DOHH2 (cell line): ENCODE data around the gene MYL5.
"Not testable (repeated sequence)": the region's sequence is repeated elsewhere in the genome, so short reads cannot be mapped to it uniquely, and the experiment has no call there.

ENCODE experiments used
- H3F3A ChIP-seq: fragments of 200-600 bp; sonication (generic), shearing (Covaris generic); 2 replicates; pipeline ENCODE4 v1.6.0; 2016; ENCODE audit warnings: antibody characterized with exemption, mild to moderate bottlenecking; ENCODE audit not compliant: control insufficient read depth, insufficient read depth
- H3K27ac ChIP-seq: fragments of 200-600 bp; sonication (generic); 2 replicates; pipeline ENCODE4 v1.5.1; 2014; ENCODE audit warnings: low read depth, mild to moderate bottlenecking, low read length, moderate library complexity
- H3K27me3 ChIP-seq: fragments of 200-600 bp; sonication (generic); 2 replicates; pipeline ENCODE4 v1.6.1; 2014; ENCODE audit warnings: mild to moderate bottlenecking, low read length, mixed read lengths; ENCODE audit not compliant: control insufficient read depth
- H3K36me3 ChIP-seq: fragments of 200-600 bp; sonication (generic); 2 replicates; pipeline ENCODE4 v1.6.1; 2014; ENCODE audit warnings: mild to moderate bottlenecking, low read length, moderate library complexity, mixed read lengths; ENCODE audit not compliant: control insufficient read depth
- H3K4me1 ChIP-seq: fragments of 200-600 bp; sonication (generic); 2 replicates; pipeline ENCODE4 v1.6.1; 2014; ENCODE audit warnings: mild to moderate bottlenecking, low read length, mixed read lengths; ENCODE audit not compliant: control insufficient read depth
- H3K4me2 ChIP-seq: fragments of 200-600 bp; sonication (generic); 2 replicates; pipeline ENCODE4 v1.6.0; 2014; ENCODE audit warnings: mild to moderate bottlenecking, low read length, moderate library complexity
- H3K4me3 ChIP-seq: fragments of 200-600 bp; sonication (generic); 2 replicates; pipeline ENCODE4 v1.5.1; 2014; ENCODE audit warnings: mild to moderate bottlenecking, low read length, mixed read lengths
- H3K79me2 ChIP-seq: fragments of 200-600 bp; sonication (generic); 2 replicates; pipeline ENCODE4 v1.6.1; 2014; ENCODE audit warnings: mild to moderate bottlenecking, low read length, mixed read lengths; ENCODE audit not compliant: control insufficient read depth
- H3K9me2 ChIP-seq: fragments of 200-600 bp; sonication (generic); replicated peaks from 2 replicates; pipeline ENCODE4 v1.6.1; 2014; ENCODE audit warnings: mild to moderate bottlenecking, low read length, mixed read lengths; ENCODE audit not compliant: control insufficient read depth
- H3K9me3 ChIP-seq: fragments of 200-600 bp; sonication (generic); 2 replicates; pipeline ENCODE4 v1.6.1; 2014; ENCODE audit warnings: antibody characterized with exemption, low read length, mixed read lengths; ENCODE audit not compliant: control insufficient read depth, insufficient read depth
- H4K20me1 ChIP-seq: fragments of 200-600 bp; sonication (generic); 2 replicates; pipeline ENCODE4 v1.6.0; 2014; ENCODE audit warnings: low read depth, mild to moderate bottlenecking, antibody characterized with exemption, low read length, moderate library complexity; ENCODE audit not compliant: control insufficient read depth, insufficient read depth
- EZH2phosphoT487 ChIP-seq: fragments of 200-600 bp; sonication (generic); IDR thresholded peaks from 2 replicates; pipeline ENCODE4 v1.6.1; 2017; ENCODE audit warnings: borderline replicate concordance, mild to moderate bottlenecking, antibody characterized with exemption, low read length, moderate library complexity, mixed read lengths
- TF ChIP-seq, protein P1 (sequence below): fragments of 200-600 bp; sonication (generic); IDR thresholded peaks from one replicate; pipeline ENCODE4 v1.5.1; 2014; ENCODE audit warnings: antibody characterized with exemption, mild to moderate bottlenecking, low read depth, low read length; ENCODE audit not compliant: poor library complexity, severe bottlenecking

MYL5 gene

DNA sequence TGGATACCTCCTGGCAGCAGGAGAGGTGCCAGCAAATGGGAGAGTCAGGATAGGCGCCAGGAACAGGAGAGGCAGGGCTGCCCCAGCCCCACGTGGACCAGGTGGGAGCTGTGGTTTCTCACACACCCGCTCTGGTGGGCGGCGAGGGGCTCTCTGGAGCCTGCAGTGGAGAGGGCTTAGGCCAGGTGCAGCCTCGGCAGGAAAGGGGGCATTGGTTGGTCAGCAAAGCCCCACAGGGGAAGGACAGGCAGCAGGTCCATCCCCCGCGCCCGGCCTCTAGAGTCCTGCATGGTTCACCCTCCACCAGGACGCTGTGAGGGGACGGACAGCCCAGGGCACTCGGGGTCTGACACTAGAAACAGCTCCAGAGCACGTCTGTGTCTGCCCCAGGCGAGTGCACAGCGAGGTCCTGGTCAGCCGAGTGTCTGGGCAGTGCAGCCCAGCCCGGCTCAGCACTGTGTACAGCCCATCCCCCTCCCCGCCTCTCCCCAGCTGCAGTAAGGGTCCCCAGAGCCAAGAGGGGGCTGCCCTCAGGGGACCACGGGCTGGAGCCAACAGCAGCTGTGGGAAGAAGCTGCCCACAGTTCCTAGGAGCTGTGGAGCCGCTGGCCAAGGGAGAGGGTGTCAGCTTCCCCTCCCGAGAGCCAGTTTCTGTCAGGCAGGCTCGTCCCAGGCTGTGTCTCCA lies 8.4 kb upstream of the MYL5 start:
- Histone ChIP-seq H3F3A (no peaks in the 10 kb centered on the region), H3K27ac (no peak overlapping the region), H4K20me1 (no peaks in the 10 kb centered on the region), H3K4me3 (no peak overlapping the region), H3K79me2 (no peaks in the 10 kb centered on the region), H3K4me1 (peaks cover 17% of the 10 kb centered on the region), H3K36me3 (peaks cover 5% of the 10 kb centered on the region), H3K27me3 (no peaks in the 10 kb centered on the region), H3K9me3 (no peaks in the 10 kb centered on the region), H3K9me2 (no peaks in the 10 kb centered on the region), H3K4me2 (no peak overlapping the region)
- TF ChIP-seq, protein P1, sequence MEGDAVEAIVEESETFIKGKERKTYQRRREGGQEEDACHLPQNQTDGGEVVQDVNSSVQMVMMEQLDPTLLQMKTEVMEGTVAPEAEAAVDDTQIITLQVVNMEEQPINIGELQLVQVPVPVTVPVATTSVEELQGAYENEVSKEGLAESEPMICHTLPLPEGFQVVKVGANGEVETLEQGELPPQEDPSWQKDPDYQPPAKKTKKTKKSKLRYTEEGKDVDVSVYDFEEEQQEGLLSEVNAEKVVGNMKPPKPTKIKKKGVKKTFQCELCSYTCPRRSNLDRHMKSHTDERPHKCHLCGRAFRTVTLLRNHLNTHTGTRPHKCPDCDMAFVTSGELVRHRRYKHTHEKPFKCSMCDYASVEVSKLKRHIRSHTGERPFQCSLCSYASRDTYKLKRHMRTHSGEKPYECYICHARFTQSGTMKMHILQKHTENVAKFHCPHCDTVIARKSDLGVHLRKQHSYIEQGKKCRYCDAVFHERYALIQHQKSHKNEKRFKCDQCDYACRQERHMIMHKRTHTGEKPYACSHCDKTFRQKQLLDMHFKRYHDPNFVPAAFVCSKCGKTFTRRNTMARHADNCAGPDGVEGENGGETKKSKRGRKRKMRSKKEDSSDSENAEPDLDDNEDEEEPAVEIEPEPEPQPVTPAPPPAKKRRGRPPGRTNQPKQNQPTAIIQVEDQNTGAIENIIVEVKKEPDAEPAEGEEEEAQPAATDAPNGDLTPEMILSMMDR, result no peak
- TF ChIP-seq EZH2phosphoT487, result no peak

DNA sequence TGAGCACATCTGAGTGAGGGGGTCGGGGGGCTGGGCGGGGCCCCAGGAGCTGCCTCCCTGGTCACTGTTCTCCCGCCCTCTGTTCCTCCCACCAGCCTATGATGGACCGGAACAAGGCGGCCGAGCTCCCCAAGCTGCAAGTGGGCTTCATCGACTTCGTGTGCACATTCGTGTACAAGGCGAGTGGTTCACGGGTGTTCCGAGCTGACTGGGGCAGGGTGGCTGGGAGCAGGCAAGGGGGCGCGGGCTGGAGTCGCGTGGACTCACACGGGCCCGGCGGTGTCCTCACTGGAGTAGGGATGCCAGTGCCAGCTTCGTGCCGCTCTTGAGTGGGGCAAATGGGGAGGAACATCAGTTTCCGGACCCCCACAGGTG lies 7.9 kb upstream of the MYL5 start:
- H3K27ac ChIP-seq, result no peak overlapping the region
- H3K36me3 ChIP-seq, result peaks cover 10% of the 10 kb centered on the region
- peaks cover 17% of the 10 kb centered on the region for H3K4me1 ChIP-seq
- H3K4me2 ChIP-seq, result no peak overlapping the region
- H3K27me3 ChIP-seq, result no peaks in the 10 kb centered on the region
- no peaks in the 10 kb centered on the region for H4K20me1 ChIP-seq
- no peaks in the 10 kb centered on the region for H3K9me3 ChIP-seq
- no peaks in the 10 kb centered on the region for H3K9me2 ChIP-seq
- no peaks in the 10 kb centered on the region for H3F3A ChIP-seq
- H3K79me2 ChIP-seq, result no peaks in the 10 kb centered on the region
- no peak for TF ChIP-seq EZH2phosphoT487
- H3K4me3 ChIP-seq, result no peak overlapping the region

DNA sequence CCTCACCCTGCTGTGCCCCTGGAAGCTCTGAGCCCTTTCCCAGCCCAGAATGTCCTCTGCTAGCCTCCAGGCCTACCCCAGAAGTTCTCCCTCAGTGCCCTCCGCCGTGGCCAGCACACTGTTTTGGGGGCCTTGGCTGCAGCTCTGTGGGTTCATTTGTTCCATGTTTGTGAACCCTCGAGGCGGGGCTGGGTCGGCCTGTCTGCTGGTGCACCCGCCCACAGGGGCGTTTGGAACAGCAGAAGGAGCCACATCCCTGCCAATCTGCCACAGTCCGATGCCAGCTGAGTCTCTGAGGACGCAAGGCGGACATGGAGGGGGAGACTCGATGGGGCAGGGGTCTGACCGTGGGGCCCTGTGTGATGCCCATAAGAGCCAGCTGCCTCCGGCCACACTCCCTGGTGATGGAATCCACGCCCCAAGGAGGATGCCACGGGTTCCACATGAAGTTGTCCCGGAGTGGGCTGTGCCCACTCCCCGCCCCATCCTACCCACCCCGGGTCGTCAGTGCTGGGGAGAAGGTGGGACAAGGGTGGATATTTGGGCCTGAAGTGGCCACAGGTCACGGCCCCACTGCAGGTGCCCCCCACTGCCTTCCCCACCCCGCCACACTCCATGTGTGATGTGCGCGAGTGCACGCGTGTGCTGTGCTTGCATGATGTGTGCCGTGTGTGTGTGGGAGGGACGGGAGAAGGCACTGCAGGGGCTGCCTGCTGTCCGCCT lies 7.4 kb upstream of the MYL5 start:
- Histone ChIP-seq H3K4me1 (peaks cover 17% of the 10 kb centered on the region), H3K9me3 (no peaks in the 10 kb centered on the region), H3K4me2 (no peak overlapping the region), H3K36me3 (peaks cover 16% of the 10 kb centered on the region), H3K27me3 (no peaks in the 10 kb centered on the region), H4K20me1 (no peaks in the 10 kb centered on the region), H3K27ac (no peak overlapping the region), H3K4me3 (no peak overlapping the region), H3K79me2 (no peaks in the 10 kb centered on the region), H3F3A (no peaks in the 10 kb centered on the region), H3K9me2 (no peaks in the 10 kb centered on the region)
- TF ChIP-seq, protein P1, result no peak
- TF ChIP-seq EZH2phosphoT487, result no peak

DNA sequence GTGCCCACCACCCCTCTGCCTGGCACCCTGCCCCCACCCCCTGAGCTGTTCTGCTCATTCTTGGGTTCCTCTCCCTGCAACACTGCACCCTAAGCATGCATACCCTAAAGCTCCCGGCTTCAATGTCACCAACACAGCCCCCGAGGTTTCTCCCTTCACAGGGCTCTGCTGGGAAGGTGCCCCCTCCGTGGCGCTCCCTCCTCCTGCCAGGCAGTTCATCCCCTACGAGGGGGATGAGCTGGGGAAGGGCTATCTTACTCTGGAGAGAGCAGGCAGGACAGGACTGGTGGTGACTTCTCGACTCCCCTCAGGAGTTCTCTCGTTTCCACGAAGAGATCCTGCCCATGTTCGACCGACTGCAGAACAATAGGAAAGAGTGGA lies 6.8 kb upstream of the MYL5 start:
- no peaks in the 10 kb centered on the region for H3K27me3 ChIP-seq
- H3K79me2 ChIP-seq, result peaks cover under 1% of the 10 kb centered on the region
- no peaks in the 10 kb centered on the region for H4K20me1 ChIP-seq
- H3K4me2 ChIP-seq, result no peak overlapping the region
- no peaks in the 10 kb centered on the region for H3F3A ChIP-seq
- H3K4me1 ChIP-seq, result peaks cover 17% of the 10 kb centered on the region
- no peaks in the 10 kb centered on the region for H3K9me2 ChIP-seq
- H3K36me3 ChIP-seq, result peaks cover 21% of the 10 kb centered on the region
- no peak for TF ChIP-seq EZH2phosphoT487
- TF ChIP-seq, protein P1, result no peak
- H3K4me3 ChIP-seq, result no peak overlapping the region
- H3K9me3 ChIP-seq, result no peaks in the 10 kb centered on the region
- no peak overlapping the region for H3K27ac ChIP-seq

DNA sequence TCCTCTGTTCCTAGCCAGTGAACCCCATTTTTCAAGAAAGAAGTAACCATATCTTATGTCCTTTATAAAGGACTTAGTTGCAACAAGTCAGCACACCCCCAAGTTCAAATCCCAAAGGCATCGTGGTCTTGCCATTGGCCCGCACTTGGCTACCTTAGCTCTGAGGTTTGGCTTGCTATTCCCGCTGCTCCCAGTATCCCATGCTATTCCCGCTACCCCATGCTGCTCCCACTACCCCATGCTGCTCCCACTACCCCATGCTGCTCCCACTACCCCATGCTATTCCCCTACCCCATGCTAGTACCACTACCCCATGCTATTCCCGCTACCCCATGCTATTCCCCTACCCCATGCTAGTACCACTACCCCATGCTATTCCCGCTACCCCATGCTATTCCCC lies 6.1 kb upstream of the MYL5 start:
- H3K4me1 ChIP-seq, result peaks cover 17% of the 10 kb centered on the region
- H3F3A ChIP-seq, result not testable (repeated sequence)

More for the DNA sequence above, 6.1 kb upstream of the MYL5 start:
- H3K79me2 ChIP-seq, H3K9me3 ChIP-seq, H3K27ac ChIP-seq, H4K20me1 ChIP-seq, H3K4me3 ChIP-seq, H3K9me2 ChIP-seq, H3K27me3 ChIP-seq, H3K4me2 ChIP-seq: not testable (repeated sequence)
- H3K36me3 ChIP-seq, result peaks cover 28% of the 10 kb centered on the region
